AG09309 (cell line): ENCODE data around the gene NTSR1.

Source experiments
- DNase-seq: peaks from one replicate; pipeline ENCODE4 v3.0.0-alpha.2; 2010; ENCODE audit warnings: low read depth
- H3K4me3 ChIP-seq: 2 replicates; pipeline ENCODE4 v1.5.1; 2011; ENCODE audit warnings: mild to moderate bottlenecking, low read depth, low read length, moderate library complexity; ENCODE audit not compliant: control insufficient read depth
- TF ChIP-seq, protein P1 (sequence below): IDR thresholded peaks from 2 replicates; pipeline ENCODE4 v1.5.1; 2011; ENCODE audit warnings: mild to moderate bottlenecking, low read depth, low read length, inconsistent platforms; ENCODE audit not compliant: insufficient read depth, control insufficient read depth; ENCODE audit errors: missing control alignments

Gene NTSR1

DNA sequence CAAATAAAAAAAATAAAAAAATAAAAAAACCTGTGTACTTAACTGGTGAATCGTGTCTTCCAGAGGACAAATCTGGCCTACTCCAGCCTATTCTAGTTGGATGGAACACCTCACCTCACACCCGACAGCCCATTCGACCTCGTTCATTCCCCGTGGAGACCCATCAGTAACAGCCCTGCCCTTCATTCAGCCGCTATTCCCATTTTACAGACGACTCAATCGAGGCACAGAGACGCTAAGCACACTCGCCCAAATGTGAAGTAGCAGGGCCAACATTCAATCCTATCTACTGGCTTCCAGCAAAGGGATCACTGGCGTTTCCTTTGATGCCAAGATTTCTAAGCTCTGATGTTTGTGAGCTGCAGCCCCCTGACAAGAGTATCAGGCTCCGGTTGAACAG is 1.8 kb upstream of the NTSR1 start:
- no peak overlapping the region for H3K4me3 ChIP-seq
- TF ChIP-seq, protein P1, sequence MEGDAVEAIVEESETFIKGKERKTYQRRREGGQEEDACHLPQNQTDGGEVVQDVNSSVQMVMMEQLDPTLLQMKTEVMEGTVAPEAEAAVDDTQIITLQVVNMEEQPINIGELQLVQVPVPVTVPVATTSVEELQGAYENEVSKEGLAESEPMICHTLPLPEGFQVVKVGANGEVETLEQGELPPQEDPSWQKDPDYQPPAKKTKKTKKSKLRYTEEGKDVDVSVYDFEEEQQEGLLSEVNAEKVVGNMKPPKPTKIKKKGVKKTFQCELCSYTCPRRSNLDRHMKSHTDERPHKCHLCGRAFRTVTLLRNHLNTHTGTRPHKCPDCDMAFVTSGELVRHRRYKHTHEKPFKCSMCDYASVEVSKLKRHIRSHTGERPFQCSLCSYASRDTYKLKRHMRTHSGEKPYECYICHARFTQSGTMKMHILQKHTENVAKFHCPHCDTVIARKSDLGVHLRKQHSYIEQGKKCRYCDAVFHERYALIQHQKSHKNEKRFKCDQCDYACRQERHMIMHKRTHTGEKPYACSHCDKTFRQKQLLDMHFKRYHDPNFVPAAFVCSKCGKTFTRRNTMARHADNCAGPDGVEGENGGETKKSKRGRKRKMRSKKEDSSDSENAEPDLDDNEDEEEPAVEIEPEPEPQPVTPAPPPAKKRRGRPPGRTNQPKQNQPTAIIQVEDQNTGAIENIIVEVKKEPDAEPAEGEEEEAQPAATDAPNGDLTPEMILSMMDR, result no peak
- DNase-seq, result no peak

- H3K4me3 ChIP-seq, result no peak overlapping the region
- DNase-seq, result no peak
- TF ChIP-seq, protein P1, result no peak
Observed at GRCh38 chr20:62707276-62707920, 1.2 kb upstream of the NTSR1 start.

GRCh38 chr20:62707921-62708521 is 615 bp upstream of the NTSR1 start:
- no peak for DNase-seq
- TF ChIP-seq, protein P1, result peak; percentile 20

DNA sequence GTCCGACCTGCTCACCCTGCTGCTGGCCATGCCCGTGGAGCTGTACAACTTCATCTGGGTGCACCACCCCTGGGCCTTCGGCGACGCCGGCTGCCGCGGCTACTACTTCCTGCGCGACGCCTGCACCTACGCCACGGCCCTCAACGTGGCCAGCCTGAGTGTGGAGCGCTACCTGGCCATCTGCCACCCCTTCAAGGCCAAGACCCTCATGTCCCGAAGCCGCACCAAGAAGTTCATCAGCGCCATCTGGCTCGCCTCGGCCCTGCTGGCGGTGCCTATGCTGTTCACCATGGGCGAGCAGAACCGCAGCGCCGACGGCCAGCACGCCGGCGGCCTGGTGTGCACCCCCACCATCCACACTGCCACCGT is 885 bp downstream of the NTSR1 start:
- no peak for DNase-seq
- H3K4me3 ChIP-seq, result no peak overlapping the region
- TF ChIP-seq, protein P1, result no peak

More at GRCh38 chr20:62707921-62708521, 615 bp upstream of the NTSR1 start:
- no peak overlapping the region for H3K4me3 ChIP-seq

DNA sequence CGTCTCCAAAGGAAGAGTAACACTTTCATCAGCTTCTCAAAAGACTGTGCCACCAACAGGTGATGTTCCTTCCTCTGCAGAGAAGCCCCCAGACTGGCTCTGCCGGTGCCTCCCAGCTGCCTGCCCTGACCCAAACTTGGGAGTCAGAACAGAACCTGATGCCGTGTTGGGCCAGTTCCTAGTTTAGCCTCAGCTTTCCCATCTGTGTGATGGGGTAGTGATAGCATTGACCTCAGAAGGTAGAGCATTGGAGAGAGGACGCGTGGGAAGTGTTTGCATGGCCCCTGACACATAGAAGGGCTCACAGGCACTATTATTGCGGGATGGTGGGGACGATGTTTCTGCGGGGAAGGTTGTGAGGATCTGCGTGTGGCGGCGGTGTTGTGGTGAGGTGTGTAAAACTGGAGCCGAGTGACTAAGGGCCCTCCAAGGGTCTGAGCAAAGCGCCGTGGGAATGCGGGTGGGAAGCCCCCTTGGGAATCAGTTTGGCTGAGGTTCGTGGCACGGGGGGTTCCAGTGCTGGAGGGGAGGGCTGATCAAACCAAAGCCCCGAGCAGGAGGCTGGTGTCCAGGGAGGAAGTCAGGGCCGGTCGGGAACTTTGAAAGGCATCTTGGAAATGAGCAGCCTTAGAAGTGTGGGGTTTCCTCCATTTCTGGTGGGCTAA is 1.7 kb downstream of the NTSR1 start:
- TF ChIP-seq, protein P1, result no peak
- DNase-seq, result no peak
- H3K4me3 ChIP-seq, result no peak overlapping the region

- TF ChIP-seq, protein P1, result no peak
- H3K4me3 ChIP-seq, result no peak overlapping the region
- no peak for DNase-seq
Observed at GRCh38 chr20:62710886-62711702, 2.5 kb downstream of the NTSR1 start.
